Kidney epithelial cell (primary cell): ENCODE results near the gene MAPKAPK2. TPM values are rescaled to one million over a fixed set of nuclear protein-coding genes. Genes with fewer than 3 reads are reported as not detected.
A peak's percentile ranks its signal among the peaks of the same experiment; 100 is the strongest.

Experiments used
- DNase-seq: peaks from one replicate; pipeline ENCODE4 v3.0.0-alpha.2; 2010; ENCODE audit warnings: low read depth
- H3K27me3 ChIP-seq: 2 replicates; pipeline ENCODE4 v1.6.0; 2011; ENCODE audit warnings: low read length; ENCODE audit not compliant: control insufficient read depth, insufficient read depth
- H3K36me3 ChIP-seq: 2 replicates; pipeline ENCODE4 v1.5.1; 2011; ENCODE audit warnings: low read length; ENCODE audit not compliant: control insufficient read depth, insufficient read depth
- H3K4me3 ChIP-seq: 2 replicates; pipeline ENCODE4 v1.5.1; 2011; ENCODE audit warnings: low read depth, mild to moderate bottlenecking, control low read depth, low read length
- total RNA-seq: library from RNA; depleted of rRNA; stranded (reverse); fragments of >200 nt; gene quantifications from 2 replicates; pipeline ENCODE4 v1.2.3, GENCODE V29; 2015
- TF ChIP-seq, protein P1 (sequence below): IDR thresholded peaks from 2 replicates; pipeline ENCODE4 v1.5.1; 2011; ENCODE audit warnings: mild to moderate bottlenecking, moderate library complexity, low read length, control low read depth, inconsistent platforms; ENCODE audit not compliant: insufficient read depth, poor library complexity, severe bottlenecking

The MAPKAPK2 gene
- total RNA-seq, 1 donor from 2014 or later = 64.0 TPM

DNA sequence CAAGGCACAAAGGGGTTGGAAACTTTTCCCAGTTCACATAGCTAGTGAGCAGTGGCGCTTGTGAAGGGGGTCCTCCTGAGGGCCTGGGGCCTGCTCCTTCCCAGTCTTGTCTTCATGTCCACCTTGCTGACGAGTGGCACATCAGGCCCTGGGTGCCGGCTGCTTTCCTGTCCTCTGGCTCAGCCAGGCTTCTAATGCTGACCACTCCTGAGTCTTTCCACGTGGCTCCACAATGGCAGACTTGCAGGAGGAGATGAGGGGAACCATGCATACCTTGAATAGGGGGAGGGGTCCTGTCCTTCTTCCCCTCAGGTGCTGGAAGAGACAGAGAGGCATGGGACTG lies 38.7 kb downstream of the MAPKAPK2 start:
- TF ChIP-seq, protein P1, sequence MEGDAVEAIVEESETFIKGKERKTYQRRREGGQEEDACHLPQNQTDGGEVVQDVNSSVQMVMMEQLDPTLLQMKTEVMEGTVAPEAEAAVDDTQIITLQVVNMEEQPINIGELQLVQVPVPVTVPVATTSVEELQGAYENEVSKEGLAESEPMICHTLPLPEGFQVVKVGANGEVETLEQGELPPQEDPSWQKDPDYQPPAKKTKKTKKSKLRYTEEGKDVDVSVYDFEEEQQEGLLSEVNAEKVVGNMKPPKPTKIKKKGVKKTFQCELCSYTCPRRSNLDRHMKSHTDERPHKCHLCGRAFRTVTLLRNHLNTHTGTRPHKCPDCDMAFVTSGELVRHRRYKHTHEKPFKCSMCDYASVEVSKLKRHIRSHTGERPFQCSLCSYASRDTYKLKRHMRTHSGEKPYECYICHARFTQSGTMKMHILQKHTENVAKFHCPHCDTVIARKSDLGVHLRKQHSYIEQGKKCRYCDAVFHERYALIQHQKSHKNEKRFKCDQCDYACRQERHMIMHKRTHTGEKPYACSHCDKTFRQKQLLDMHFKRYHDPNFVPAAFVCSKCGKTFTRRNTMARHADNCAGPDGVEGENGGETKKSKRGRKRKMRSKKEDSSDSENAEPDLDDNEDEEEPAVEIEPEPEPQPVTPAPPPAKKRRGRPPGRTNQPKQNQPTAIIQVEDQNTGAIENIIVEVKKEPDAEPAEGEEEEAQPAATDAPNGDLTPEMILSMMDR = no peak
- H3K4me3 ChIP-seq = no peak overlapping the region
- H3K36me3 ChIP-seq = no peaks in the 10 kb centered on the region
- no peaks in the 10 kb centered on the region for H3K27me3 ChIP-seq
- no peak for DNase-seq

DNA sequence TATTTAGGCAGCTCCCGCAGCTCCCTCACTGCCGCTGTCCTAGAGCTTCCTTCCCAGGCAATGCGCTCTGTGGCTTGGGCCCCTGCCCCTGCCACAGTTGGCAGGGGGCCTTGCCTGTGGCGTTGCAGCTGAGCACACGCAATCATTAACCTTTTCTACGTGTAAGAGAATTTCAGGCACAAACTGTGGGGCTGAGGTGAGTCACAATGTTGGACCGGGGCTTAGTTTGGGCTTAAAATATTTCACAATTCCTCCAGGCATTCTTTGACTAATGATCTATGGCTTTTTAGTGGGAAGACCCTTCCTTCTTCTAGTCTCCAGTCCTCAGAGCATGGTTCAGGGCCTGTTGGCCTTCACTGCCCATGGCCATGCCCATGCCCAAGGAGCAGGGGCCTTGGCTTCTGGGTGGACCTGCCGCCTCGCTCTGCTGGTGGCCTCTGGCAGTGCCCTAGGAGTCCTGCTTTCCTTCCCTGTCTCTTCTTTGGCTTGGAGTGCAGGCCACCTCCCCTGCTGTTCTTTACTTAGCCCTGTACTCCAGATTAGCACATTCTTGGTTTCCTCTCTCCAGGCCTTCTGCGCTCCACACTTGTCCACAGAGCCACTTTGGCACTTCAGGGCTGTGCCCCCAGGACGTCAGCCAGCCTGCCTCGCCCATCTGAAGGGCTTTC lies 39.2 kb downstream of the MAPKAPK2 start:
- Histone ChIP-seq H3K27me3 (no peaks in the 10 kb centered on the region), H3K4me3 (no peak overlapping the region), H3K36me3 (no peaks in the 10 kb centered on the region)
- DNase-seq = peak; percentile 80
- TF ChIP-seq, protein P1 = peak; percentile 2

DNA sequence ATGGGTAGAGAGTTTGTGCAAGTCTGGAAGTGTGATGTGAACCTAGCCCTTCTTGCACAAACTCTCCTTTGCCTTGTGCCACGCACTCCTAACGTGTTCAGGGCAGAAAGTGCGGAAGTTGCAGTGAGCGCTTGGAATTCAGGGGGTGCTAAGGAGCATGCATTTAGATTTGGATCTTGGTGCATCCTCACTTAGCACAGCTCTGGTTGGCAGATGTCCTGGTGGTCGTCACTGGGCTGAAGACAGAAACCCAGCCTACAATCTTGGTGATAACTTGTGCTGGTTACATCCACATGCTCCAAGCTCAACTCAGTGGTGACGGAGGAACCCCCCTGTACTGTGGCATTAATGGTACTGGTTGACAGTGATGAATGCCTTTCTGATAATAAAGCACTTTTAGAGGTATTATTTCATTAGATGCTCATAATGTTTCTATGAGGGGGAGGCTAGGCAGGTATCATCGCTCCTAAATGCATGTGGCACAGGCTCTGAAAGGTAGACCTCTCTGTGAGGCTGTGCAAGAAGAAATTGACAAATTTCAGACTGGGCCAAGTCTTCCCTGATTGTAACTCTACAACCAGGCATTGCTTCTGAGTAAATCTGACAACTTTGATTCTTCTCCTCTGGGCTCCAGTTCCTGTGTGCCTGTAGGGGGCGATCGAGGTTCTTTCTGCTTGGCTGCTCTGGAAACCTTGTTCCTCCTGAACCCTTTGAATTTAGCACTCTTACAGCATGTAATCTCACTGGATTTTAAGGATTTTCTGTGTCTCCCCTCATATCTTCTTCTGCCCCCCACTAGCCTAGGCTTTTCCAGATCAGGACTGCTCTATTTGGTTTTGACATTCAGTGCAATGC lies 40.6 kb downstream of the MAPKAPK2 start:
- no peak for DNase-seq
- TF ChIP-seq, protein P1 = peak; percentile 73
- Histone ChIP-seq H3K36me3 (peaks cover 1% of the 10 kb centered on the region), H3K27me3 (no peaks in the 10 kb centered on the region), H3K4me3 (no peak overlapping the region)

DNA sequence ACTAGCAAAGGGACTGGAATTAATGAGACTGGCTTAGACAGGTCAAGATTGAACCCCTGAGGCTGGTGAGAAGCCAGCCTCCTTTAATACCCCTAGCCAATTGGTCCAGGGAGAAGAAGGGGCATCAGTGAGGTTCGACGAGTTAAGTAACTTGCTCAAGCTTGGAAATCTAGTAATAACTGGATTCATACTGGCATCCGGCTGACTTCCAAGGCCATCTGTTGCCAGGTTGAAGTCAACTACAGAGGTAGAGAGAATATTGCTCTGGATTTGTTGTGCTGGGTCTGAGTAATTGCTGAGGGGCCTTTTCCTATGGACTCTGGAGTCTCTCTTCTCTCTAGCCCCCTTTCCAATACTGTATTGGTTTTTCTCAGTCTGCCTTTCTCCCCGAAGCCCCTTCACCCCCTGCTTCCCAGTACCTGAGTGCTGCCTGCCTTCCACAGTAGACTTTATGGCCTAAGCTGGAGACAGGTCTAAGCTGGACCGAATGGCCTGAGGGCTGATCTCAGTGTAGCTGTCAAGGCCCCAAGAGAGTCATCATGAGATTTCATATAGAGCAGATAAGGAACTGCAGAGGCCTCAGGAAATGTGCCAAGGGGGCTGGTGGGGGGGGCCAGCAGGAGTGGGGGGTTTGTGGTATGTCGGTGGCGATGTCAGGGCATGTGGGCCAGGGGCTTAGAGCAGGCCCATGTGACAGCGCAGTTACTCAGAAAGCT lies 43.4 kb downstream of the MAPKAPK2 start:
- TF ChIP-seq, protein P1 = no peak
- H3K36me3 ChIP-seq = peaks cover 1% of the 10 kb centered on the region
- DNase-seq = no peak
- no peaks in the 10 kb centered on the region for H3K27me3 ChIP-seq
- H3K4me3 ChIP-seq = no peak overlapping the region

DNA sequence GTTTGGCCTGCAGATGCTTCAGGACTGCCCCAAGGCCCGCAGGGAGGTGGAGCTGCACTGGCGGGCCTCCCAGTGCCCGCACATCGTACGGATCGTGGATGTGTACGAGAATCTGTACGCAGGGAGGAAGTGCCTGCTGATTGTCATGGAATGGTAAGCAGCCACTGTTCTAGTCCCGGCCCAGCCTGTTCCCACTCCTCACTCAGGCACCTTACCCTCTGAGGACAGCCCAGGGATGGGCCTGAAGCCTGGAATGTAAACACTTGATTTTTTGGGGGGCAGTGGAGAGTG lies 43.9 kb downstream of the MAPKAPK2 start:
- H3K4me3 ChIP-seq = no peak overlapping the region
- no peak for DNase-seq
- TF ChIP-seq, protein P1 = no peak
- H3K36me3 ChIP-seq = peaks cover 1% of the 10 kb centered on the region
- H3K27me3 ChIP-seq = no peaks in the 10 kb centered on the region
